Panc1 (cell line): Measurements from ENCODE around the gene ALX4.

Experiments used
- POLR2AphosphoS5 ChIP-seq: IDR thresholded peaks from 2 replicates; pipeline ENCODE4 v1.6.1; 2012; ENCODE audit warnings: mild to moderate bottlenecking, low read depth, low read length, moderate library complexity
- SIN3A ChIP-seq: IDR thresholded peaks from 2 replicates; pipeline ENCODE4 v1.6.1; 2012; ENCODE audit warnings: low read depth, mild to moderate bottlenecking, low read length, moderate library complexity, borderline replicate concordance; ENCODE audit not compliant: insufficient read depth
- TF ChIP-seq, protein P1 (sequence below): fragments of 450-650 bp; IDR thresholded peaks from 2 replicates; pipeline ENCODE4 v1.5.1; 2017; ENCODE audit warnings: mild to moderate bottlenecking
- TF ChIP-seq, protein P2 (sequence below), 2 experiments: IDR thresholded peaks; 2 replicates each; pipeline ENCODE4 v1.6.1; 2011 to 2012; ENCODE audit warnings: low read depth in 2 of 2, control low read depth in 1 of 2, low read length in 1 of 2, mild to moderate bottlenecking in 1 of 2, moderate library complexity in 1 of 2; ENCODE audit not compliant: insufficient read depth in 1 of 2

DNA sequence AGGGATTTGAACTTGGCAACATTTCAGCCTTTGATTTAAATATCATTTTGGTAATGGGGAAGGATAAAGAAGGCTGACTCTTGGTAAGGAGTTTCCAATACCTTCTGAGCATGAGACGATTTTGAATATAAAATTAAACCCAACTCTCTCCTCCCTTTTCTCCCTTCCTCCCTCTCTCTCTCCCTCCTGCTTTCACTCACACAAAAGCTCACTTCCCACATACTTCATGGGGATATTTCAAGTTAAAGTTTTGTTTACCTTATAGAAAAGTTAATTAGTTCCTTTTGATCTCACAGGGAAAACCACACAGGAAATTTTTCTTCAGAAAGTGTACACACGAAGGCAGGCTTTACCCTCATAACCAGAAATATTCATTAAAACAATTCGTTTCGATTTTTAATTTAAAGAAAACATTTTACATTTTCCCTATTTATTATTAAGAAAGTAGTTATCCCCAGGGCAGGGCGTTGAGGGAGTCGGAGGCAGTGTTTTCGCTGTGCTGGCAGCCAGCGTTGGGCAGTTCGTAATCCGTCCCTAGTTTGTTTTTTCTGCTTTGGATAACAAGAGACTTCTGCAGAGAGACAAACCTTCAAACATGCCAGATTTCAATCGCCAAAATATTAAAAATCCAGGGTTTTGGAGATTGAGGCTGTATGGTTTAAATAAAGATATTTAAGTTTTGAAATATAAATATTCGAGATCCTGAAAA lies 25.3 kb upstream of the ALX4 start:
- TF ChIP-seq, protein P1, sequence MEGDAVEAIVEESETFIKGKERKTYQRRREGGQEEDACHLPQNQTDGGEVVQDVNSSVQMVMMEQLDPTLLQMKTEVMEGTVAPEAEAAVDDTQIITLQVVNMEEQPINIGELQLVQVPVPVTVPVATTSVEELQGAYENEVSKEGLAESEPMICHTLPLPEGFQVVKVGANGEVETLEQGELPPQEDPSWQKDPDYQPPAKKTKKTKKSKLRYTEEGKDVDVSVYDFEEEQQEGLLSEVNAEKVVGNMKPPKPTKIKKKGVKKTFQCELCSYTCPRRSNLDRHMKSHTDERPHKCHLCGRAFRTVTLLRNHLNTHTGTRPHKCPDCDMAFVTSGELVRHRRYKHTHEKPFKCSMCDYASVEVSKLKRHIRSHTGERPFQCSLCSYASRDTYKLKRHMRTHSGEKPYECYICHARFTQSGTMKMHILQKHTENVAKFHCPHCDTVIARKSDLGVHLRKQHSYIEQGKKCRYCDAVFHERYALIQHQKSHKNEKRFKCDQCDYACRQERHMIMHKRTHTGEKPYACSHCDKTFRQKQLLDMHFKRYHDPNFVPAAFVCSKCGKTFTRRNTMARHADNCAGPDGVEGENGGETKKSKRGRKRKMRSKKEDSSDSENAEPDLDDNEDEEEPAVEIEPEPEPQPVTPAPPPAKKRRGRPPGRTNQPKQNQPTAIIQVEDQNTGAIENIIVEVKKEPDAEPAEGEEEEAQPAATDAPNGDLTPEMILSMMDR, result no peak
- TF ChIP-seq, protein P2, sequence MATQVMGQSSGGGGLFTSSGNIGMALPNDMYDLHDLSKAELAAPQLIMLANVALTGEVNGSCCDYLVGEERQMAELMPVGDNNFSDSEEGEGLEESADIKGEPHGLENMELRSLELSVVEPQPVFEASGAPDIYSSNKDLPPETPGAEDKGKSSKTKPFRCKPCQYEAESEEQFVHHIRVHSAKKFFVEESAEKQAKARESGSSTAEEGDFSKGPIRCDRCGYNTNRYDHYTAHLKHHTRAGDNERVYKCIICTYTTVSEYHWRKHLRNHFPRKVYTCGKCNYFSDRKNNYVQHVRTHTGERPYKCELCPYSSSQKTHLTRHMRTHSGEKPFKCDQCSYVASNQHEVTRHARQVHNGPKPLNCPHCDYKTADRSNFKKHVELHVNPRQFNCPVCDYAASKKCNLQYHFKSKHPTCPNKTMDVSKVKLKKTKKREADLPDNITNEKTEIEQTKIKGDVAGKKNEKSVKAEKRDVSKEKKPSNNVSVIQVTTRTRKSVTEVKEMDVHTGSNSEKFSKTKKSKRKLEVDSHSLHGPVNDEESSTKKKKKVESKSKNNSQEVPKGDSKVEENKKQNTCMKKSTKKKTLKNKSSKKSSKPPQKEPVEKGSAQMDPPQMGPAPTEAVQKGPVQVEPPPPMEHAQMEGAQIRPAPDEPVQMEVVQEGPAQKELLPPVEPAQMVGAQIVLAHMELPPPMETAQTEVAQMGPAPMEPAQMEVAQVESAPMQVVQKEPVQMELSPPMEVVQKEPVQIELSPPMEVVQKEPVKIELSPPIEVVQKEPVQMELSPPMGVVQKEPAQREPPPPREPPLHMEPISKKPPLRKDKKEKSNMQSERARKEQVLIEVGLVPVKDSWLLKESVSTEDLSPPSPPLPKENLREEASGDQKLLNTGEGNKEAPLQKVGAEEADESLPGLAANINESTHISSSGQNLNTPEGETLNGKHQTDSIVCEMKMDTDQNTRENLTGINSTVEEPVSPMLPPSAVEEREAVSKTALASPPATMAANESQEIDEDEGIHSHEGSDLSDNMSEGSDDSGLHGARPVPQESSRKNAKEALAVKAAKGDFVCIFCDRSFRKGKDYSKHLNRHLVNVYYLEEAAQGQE (IDR thresholded peaks at IDR 0.05; ENCODE audit: insufficient read depth in 1 of 2, low read depth in 2 of 2, low read length in 1 of 2), result no peak
- TF ChIP-seq POLR2AphosphoS5 (no peak), SIN3A (no peak)
